ENCODE results near the gene PRR30. TPM values are rescaled to one million over a fixed set of nuclear protein-coding genes. Genes with fewer than 3 reads are reported as not detected.

The PRR30 gene
- total RNA-seq = not detected in 2 replicates

DNA sequence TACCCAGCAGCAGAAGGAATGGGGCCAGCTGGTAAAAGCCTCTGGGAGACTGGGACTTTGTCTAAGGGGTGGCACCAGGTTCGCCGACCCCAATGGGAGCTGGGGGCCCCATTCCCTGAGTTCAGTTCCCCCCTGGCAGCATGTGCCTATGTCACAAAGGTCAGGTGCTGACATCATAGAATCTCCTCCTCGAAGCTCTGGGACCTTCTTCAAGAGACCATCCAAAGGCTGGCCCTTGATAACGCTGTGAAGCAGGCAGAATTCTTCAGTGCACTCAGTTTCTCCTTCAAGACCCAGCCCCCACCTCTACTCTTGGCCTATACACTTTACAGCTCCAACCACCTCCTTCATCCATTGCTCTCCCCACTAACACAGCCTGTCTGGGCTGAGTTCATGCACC is at the start of gene PRR30:
Gene PRR30 (minus strand): TSS at position 101 of the 400 bp plus-strand sequence. CDS start 1,081 bp downstream, outside the sequence.

DNA sequence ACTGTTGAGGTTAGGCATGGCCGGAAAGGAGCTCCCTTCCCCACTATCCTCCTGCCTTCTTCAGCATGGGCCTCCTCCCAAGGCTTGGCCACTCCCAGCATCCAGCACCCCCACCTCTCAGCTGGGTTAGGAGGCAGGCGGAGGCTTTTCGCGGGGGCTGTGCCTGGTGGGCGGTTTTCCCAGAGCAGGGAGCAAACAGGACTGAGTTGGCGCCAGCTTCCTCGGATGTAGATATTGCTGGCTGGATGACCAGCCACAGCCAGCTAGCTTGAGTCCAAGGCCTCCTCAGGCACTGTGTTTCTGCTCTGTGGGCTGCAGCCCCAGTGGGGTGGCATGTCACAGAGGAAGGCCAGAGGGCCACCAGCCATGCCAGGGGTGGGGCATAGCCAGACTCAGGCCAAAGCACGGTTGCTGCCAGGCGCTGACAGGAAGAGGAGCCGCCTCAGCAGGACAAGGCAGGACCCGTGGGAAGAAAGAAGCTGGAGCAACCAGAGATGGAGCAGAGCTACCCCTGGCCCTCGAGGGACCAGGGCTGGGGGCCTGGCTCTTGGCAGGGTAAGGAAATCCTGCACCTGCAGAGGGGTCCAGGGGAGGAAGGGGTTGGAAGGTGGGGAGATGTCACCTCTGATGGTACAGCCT is 9.7 kb upstream of the PRR30 start, which contains the start of gene TCF23:
Gene TCF23 (plus strand): TSS at position 204 of the 639 bp plus-strand sequence. CDS start 130 bp downstream, at position 334.

DNA sequence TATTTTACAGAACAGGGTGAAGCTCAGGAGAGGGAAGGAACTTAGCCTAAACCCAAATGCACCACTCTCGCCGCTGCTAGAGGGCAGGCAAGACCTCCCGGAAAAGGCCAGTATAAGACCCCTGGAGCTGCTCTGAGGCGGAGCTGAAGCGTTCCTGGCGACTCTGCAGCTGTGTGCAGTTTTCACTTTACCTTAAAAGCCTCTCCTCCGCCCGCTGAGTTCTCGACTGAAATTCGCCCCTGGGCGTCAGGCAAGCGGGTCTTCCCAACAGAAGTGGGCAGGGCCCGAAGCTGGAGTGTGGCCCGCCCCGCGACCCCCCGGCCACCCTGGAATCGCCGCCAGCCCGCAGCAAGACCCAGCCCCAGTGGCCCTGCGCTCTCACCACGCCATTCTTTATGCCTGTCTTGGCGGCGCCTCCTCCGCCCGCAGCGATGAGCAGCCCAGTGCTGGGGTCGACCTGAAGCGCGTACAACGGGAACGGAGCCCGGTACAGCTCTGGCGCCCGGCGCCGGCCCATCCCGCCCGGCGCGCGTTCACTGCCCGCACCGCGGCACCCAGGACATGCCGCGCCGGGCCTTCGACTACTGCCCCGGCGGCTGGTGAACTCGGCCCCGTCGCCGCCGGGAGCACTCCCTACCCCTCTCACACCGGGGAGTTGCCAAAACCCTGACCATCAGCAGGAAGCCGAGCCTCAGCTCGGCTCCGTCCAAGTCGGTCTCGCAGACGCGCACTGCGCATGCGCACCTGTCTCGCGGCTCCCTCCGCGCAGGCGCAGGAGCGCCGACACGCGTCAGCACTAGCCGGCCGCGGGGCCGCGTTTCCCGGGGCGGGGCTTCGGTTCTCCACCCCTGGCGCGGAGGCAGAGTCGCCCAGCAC is 5.1 kb downstream of the PRR30 start, which contains the start of gene PREB:
Gene PREB (minus strand): TSS at position 732 of the 876 bp plus-strand sequence. CDS start 215 bp downstream, at position 517.

DNA sequence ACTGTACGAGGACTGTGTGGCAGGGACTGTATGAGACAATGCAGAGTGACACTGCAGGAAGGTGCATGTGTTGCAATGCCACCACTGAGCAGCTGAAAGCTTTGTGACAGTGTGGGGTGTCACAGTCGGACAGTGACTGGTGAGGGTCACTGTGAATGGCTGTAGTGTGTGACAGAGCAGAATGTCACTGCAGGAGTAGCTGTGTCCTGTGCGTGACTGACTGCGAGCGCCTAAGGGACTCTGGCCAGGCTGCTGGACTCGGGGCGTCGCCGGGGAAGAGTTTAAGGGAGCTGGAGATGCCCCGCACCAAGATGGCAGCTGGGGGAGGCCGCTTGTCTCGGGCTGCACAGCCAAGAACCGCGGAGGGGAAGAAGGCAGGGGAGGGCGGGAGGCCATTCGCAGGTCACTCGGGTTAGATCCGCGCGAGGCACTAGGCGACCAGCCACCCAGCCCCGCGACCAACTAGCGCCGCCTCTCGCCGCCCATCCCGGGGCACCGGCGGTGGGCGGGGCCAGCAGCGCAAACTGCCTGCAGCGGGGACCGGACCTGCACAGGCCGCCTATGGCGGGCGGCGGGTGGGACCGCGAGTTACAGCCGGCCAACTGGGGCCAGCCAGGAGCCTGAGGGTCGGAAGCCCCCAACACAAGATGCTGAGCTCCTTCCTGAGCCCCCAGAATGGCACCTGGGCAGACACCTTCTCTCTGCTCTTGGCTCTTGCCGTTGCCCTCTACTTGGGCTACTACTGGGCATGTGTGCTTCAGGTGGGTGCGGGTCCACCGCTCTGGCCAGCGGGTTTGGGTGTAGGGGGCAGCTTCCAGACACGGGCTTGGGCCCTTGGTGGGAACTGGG is 15.7 kb downstream of the PRR30 start, which contains the start of gene ABHD1:
Gene ABHD1 (plus strand): TSS at position 514 of the 849 bp plus-strand sequence. CDS start 134 bp downstream, at position 648.

DNA sequence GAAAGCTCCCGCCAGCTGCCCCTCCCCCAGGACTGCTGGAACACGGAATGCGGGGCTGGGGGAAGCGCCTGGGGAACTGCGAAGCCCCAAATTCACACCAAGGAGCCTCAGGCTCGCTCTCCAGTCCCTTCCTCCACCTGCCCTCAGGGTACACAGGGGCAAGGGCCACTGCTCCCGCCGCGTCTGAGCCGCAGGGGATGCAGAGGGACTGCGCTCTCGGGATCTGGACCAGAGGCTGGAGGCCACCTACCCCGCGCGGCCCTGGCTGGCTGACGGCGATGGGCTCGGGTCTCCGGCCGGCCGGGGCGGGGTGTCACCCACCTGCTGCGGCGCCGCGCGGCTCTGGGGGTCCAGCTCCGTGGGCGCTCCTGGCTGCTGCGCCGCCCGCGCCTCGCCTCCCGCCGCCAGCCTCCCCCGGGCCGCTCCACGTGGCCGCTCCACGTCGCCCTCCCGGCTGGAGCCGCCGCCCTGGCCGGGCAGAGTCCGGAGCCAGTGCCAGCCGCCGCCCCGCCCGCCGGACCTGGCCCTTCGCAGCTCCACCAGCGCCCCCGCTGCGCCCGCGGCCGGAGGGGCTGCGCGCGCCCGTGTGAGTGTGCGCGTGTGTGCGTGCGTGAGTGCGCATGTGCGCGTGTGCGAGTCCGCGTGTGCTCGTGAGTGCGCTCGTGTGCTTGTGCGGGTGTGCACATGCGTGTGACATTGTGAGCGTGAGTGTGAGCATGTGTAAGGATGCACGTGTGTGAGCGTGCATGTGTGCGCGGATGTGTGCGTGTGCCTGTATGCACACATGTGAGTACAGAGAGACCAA is 20.5 kb downstream of the PRR30 start, which contains the start of gene CGREF1:
Gene CGREF1 (minus strand): TSS at position 604 of the 805 bp plus-strand sequence. CDS start 14,762 bp downstream, outside the sequence.

Other genes with a start within 250 kb of the PRR30 start
- 4.3 and 6.2 TPM in 2 replicates for gene MAPRE3, start 168.8 kb downstream of the PRR30 start, total RNA-seq
- 61.7 and 62.7 TPM in 2 replicates for gene TMEM214, start 106.4 kb downstream of the PRR30 start, total RNA-seq
- gene AGBL5, start 87.7 kb downstream of the PRR30 start, total RNA-seq = 25.9 and 31.5 TPM in 2 replicates
- 530 and 553 TPM in 2 replicates for gene OST4, start 67.8 kb downstream of the PRR30 start, total RNA-seq
- gene EMILIN1, start 60.8 kb downstream of the PRR30 start, total RNA-seq = 397 and 406 TPM in 2 replicates
- 0.89 and 3.5 TPM in 2 replicates for gene KHK, start 52.6 kb downstream of the PRR30 start, total RNA-seq
- 0.29 and 1.8 TPM in 2 replicates for gene CGREF1, start 20.3 kb downstream of the PRR30 start, total RNA-seq
- gene ABHD1, start 15.6 kb downstream of the PRR30 start, total RNA-seq = not detected in 2 replicates
- 49.8 and 70.1 TPM in 2 replicates for gene PREB, start 4.8 kb downstream of the PRR30 start, total RNA-seq
- gene TCF23, start 9.6 kb upstream of the PRR30 start, total RNA-seq = not detected in 2 replicates
- 246 and 294 TPM in 2 replicates for gene ATRAID, start 72.6 kb upstream of the PRR30 start, total RNA-seq
- gene SLC5A6, start 72.9 kb upstream of the PRR30 start, total RNA-seq = 21.0 and 24.8 TPM in 2 replicates
- 41.5 and 65.4 TPM in 2 replicates for gene CAD, start 78.0 kb upstream of the PRR30 start, total RNA-seq
- not detected in 2 replicates for gene SLC30A3, start 123.6 kb upstream of the PRR30 start, total RNA-seq
- not detected in 2 replicates for gene DNAJC5G, start 136.0 kb upstream of the PRR30 start, total RNA-seq
- under 0.01 TPM in 1 of 2 replicates, not detected in the other for gene TRIM54, start 143.0 kb upstream of the PRR30 start, total RNA-seq
- not detected in 2 replicates for gene UCN, start 169.0 kb upstream of the PRR30 start, total RNA-seq
- gene MPV17, start 183.7 kb upstream of the PRR30 start, total RNA-seq = 134 TPM in 2 replicates
- 50.5 and 53.7 TPM in 2 replicates for gene GTF3C2, start 217.4 kb upstream of the PRR30 start, total RNA-seq
- 39.9 and 53.0 TPM in 2 replicates for gene EIF2B4, start 230.9 kb upstream of the PRR30 start, total RNA-seq
- 194 and 201 TPM in 2 replicates for gene SNX17, start 231.2 kb upstream of the PRR30 start, total RNA-seq
- 5.1 and 6.6 TPM in 2 replicates for gene ZNF513, start 241.3 kb upstream of the PRR30 start, total RNA-seq

Measured in myometrial cell (primary cell).